WTC11 (cell line): Measurements from ENCODE around the gene TMEM45B. TPM values are rescaled to one million over a fixed set of nuclear protein-coding genes. Genes with fewer than 3 reads are reported as not detected.

Experiments used
- ATAC-seq: fragments of 200-7000 bp; cut with Tn5 transposase; 2 replicates; pipeline ENCODE4 v1.10.0; 2021; ENCODE audit warnings: mild to moderate bottlenecking, moderate library complexity
- CTCF ChIA-PET: fragments of 300-600 bp; sonication (Branson Sonifier 250); formaldehyde crosslinking; loops from one replicate; lab custom pipeline; 2021; ENCODE audit warnings: antibody characterized with exemption; lab: Charles Lee
- POLR2A ChIA-PET: fragments of 350-600 bp; sonication (Branson Sonifier 250); formaldehyde crosslinking; loops from one replicate; lab custom pipeline; 2021; ENCODE audit warnings: antibody characterized with exemption; lab: Charles Lee
- DNase-seq: peaks from one replicate; pipeline ENCODE4 v3.0.0; 2021; ENCODE audit warnings: low spot score
- H3K27ac Mint-ChIP-seq: 2 replicates; pipeline ENCODE4 v1.8.0; 2021; ENCODE audit warnings: mixed read lengths
- H3K27me3 Mint-ChIP-seq: 2 replicates; pipeline ENCODE4 v1.8.0; 2021; ENCODE audit warnings: low read depth, mild to moderate bottlenecking, moderate library complexity, mixed read lengths
- H3K36me3 Mint-ChIP-seq: 2 replicates; pipeline ENCODE4 v1.8.0; 2021; ENCODE audit warnings: mixed read lengths
- H3K4me1 Mint-ChIP-seq: 2 replicates; pipeline ENCODE4 v1.8.0; 2022; ENCODE audit warnings: mixed read lengths
- H3K4me3 Mint-ChIP-seq: 2 replicates; pipeline ENCODE4 v1.8.0; 2021; ENCODE audit warnings: mild to moderate bottlenecking, moderate library complexity, mixed read lengths
- H3K9me3 Mint-ChIP-seq: 2 replicates; pipeline ENCODE4 v1.8.0; 2021; ENCODE audit warnings: mixed read lengths
- AR ChIP-seq: fragments of 250-450 bp; sonication (Bioruptor Pico); IDR thresholded peaks from 2 replicates; pipeline ENCODE4 v1.9.0; 2021; ENCODE audit warnings: mild to moderate bottlenecking
- ARID4B ChIP-seq: sonication (generic); formaldehyde crosslinking; IDR thresholded peaks from 2 replicates; pipeline ENCODE4 v1.8.0; 2023; ENCODE audit warnings: missing genetic modification reagents, mild to moderate bottlenecking, borderline replicate concordance
- ATF2 ChIP-seq: sonication (generic); formaldehyde crosslinking; IDR thresholded peaks from 2 replicates; pipeline ENCODE4 v1.8.1; 2022; ENCODE audit warnings: low read depth, missing genetic modification reagents, borderline replicate concordance
- ERG ChIP-seq: fragments of 250-450 bp; sonication (Bioruptor Pico); IDR thresholded peaks from 2 replicates; pipeline ENCODE4 v1.8.0; 2021; ENCODE audit warnings: mild to moderate bottlenecking
- HMGA2 ChIP-seq: fragments of 250-450 bp; sonication (Bioruptor Pico); IDR thresholded peaks from 2 replicates; pipeline ENCODE4 v1.4.0; 2021; ENCODE audit warnings: mild to moderate bottlenecking, moderate library complexity
- IRF1 ChIP-seq: sonication (generic); formaldehyde crosslinking; IDR thresholded peaks from 2 replicates; pipeline ENCODE4 v1.8.0; 2023; ENCODE audit warnings: missing genetic modification reagents
- PRDM15 ChIP-seq: sonication (generic); formaldehyde crosslinking; IDR thresholded peaks from 2 replicates; pipeline ENCODE4 v1.8.0; 2022; ENCODE audit warnings: missing genetic modification reagents
- ZMAT4 ChIP-seq: fragments of 250-450 bp; sonication (Bioruptor Pico); IDR thresholded peaks from 2 replicates; pipeline ENCODE4 v1.9.0; 2021; ENCODE audit warnings: mild to moderate bottlenecking
- ZNF263 ChIP-seq: sonication (generic); formaldehyde crosslinking; IDR thresholded peaks from 2 replicates; pipeline ENCODE4 v1.8.1; 2022; ENCODE audit warnings: low read depth, mild to moderate bottlenecking, moderate library complexity, missing genetic modification reagents
- ZNF281 ChIP-seq: sonication (generic); formaldehyde crosslinking; IDR thresholded peaks from 2 replicates; pipeline ENCODE4 v1.8.0; 2023; ENCODE audit warnings: mild to moderate bottlenecking, missing genetic modification reagents
- ZNF512 ChIP-seq: sonication (generic); formaldehyde crosslinking; IDR thresholded peaks from 2 replicates; pipeline ENCODE4 v1.8.1; 2022; ENCODE audit warnings: missing genetic modification reagents, borderline replicate concordance
- total RNA-seq: library from RNA; stranded (reverse); gene quantifications from 3 replicates; pipeline ENCODE4 v1.2.3, GENCODE V29; 2021

Gene TMEM45B
- total RNA-seq, 1 experiment from 2014 or later: 0.59 TPM

GRCh38 chr11:129791515-129791914 is 24.1 kb upstream of the TMEM45B start (continued):
- TF ChIP-seq ZNF281 (CRISPR knock-in tag): no peak

- ChIA-PET CTCF (no interaction called here), POLR2A (no interaction called here)
- Mint-ChIP-seq H3K27ac (no peak overlapping the region), H3K9me3 (peaks cover 41% of the 10 kb centered on the region), H3K27me3 (peaks cover 13% of the 10 kb centered on the region), H3K36me3 (peaks cover 18% of the 10 kb centered on the region), H3K4me3 (no peak overlapping the region), H3K4me1 (no peaks in the 10 kb centered on the region)
- DNase-seq (no peak), ATAC-seq (no peak)
- TF ChIP-seq ATF2: no peak
- TF ChIP-seq IRF1 (CRISPR knock-in tag): no peak
- no peak for TF ChIP-seq ZMAT4 (CRISPR knock-in tag)
- TF ChIP-seq AR (CRISPR knock-in tag): no peak
- TF ChIP-seq ERG (CRISPR knock-in tag): no peak
- no peak for TF ChIP-seq ZNF263 (CRISPR knock-in tag)
- no peak for TF ChIP-seq ZNF281 (CRISPR knock-in tag)
- TF ChIP-seq HMGA2 (CRISPR knock-in tag): no peak
- no peak for TF ChIP-seq PRDM15 (CRISPR knock-in tag)
- no peak for TF ChIP-seq ZNF512 (CRISPR knock-in tag)
- TF ChIP-seq ARID4B (CRISPR knock-in tag): no peak
These were observed 23.0 kb upstream of the TMEM45B start for GRCh38 chr11:129792663-129793062.
